GM23338 (cell line): Measurements from ENCODE around the gene TRUB2. TPM values are rescaled to one million over a fixed set of nuclear protein-coding genes. Genes with fewer than 3 reads are reported as not detected.
A peak's percentile ranks its signal among the peaks of the same experiment; 100 is the strongest.

ENCODE experiments used
- ATAC-seq: fragments of 200-7000 bp; cut with Tn5 transposase; 3 replicates; pipeline ENCODE4 v1.9.1; 2020
- DNase-seq: peaks from one replicate; pipeline ENCODE4 v3.0.0-alpha.2; 2015; ENCODE audit warnings: low spot score
- H2AFZ ChIP-seq: fragments of 200-600 bp; sonication (generic); 2 replicates; pipeline ENCODE4 v1.8.0; 2016; ENCODE audit warnings: antibody characterized with exemption, mild to moderate bottlenecking, moderate library complexity
- H3F3A ChIP-seq: fragments of 200-600 bp; sonication (generic); replicated peaks from 2 replicates; pipeline ENCODE4 v1.8.0; 2017; ENCODE audit warnings: antibody characterized with exemption, mixed run types, low read depth
- H3K27ac ChIP-seq: fragments of 200-600 bp; sonication (generic); 2 replicates; pipeline ENCODE4 v1.6.1; 2016; ENCODE audit warnings: low read depth
- H3K27me3 ChIP-seq: fragments of 200-600 bp; sonication (generic); 2 replicates; pipeline ENCODE4 v1.8.0; 2016; ENCODE audit warnings: mild to moderate bottlenecking, mixed run types, moderate library complexity; ENCODE audit not compliant: insufficient read depth
- H3K36me3 ChIP-seq: fragments of 200-600 bp; sonication (generic); 2 replicates; pipeline ENCODE4 v1.8.0; 2016; ENCODE audit warnings: mild to moderate bottlenecking; ENCODE audit not compliant: insufficient read depth
- H3K4me1 ChIP-seq: fragments of 200-600 bp; sonication (generic); 2 replicates; pipeline ENCODE4 v1.8.0; 2016; ENCODE audit warnings: mild to moderate bottlenecking, moderate library complexity; ENCODE audit not compliant: insufficient read depth
- H3K4me2 ChIP-seq: fragments of 200-600 bp; sonication (generic); 2 replicates; pipeline ENCODE4 v1.7.1; 2017; ENCODE audit warnings: mixed run types
- H3K4me3 ChIP-seq: fragments of 200-600 bp; sonication (generic); 2 replicates; pipeline ENCODE4 v1.6.1; 2016; ENCODE audit warnings: mixed run types
- H3K79me2 ChIP-seq: fragments of 200-600 bp; sonication (generic); replicated peaks from 2 replicates; pipeline ENCODE4 v1.8.0; 2017; ENCODE audit warnings: mild to moderate bottlenecking; ENCODE audit not compliant: insufficient read depth
- H3K9me2 ChIP-seq: fragments of 200-600 bp; sonication (generic); 2 replicates; pipeline ENCODE4 v1.8.0; 2017; ENCODE audit not compliant: insufficient read depth
- H4K20me1 ChIP-seq: fragments of 200-600 bp; sonication (generic); replicated peaks from 2 replicates; pipeline ENCODE4 v1.8.0; 2017; ENCODE audit warnings: mild to moderate bottlenecking; ENCODE audit not compliant: insufficient read depth
- H3K27ac Mint-ChIP-seq: 2 replicates; pipeline ENCODE4 v1.8.0; 2020; ENCODE audit warnings: inconsistent platforms, mild to moderate bottlenecking, moderate library complexity, mixed read lengths
- H3K27me3 Mint-ChIP-seq: 3 replicates; pipeline ENCODE4 v1.8.0; 2022; ENCODE audit warnings: low read depth, mild to moderate bottlenecking, moderate library complexity, mixed read lengths, inconsistent platforms; ENCODE audit not compliant: insufficient read depth, poor library complexity
- H3K36me3 Mint-ChIP-seq: 3 replicates; pipeline ENCODE4 v1.8.0; 2021; ENCODE audit warnings: low read depth, mild to moderate bottlenecking, inconsistent platforms, moderate library complexity, mixed read lengths
- H3K4me1 Mint-ChIP-seq: 3 replicates; pipeline ENCODE4 v1.8.0; 2020; ENCODE audit warnings: mild to moderate bottlenecking, inconsistent platforms, mixed read lengths
- H3K4me3 Mint-ChIP-seq: 3 replicates; pipeline ENCODE4 v1.8.0; 2021; ENCODE audit warnings: moderate library complexity, mild to moderate bottlenecking, inconsistent platforms, mixed read lengths
- H3K9me3 Mint-ChIP-seq: 3 replicates; pipeline ENCODE4 v1.8.0; 2020; ENCODE audit warnings: moderate library complexity, mild to moderate bottlenecking, inconsistent platforms, mixed read lengths
- CREB1 ChIP-seq: fragments of 250-450 bp; sonication (Bioruptor Pico); IDR thresholded peaks from 2 replicates; pipeline ENCODE4 v1.5.0; 2020; ENCODE audit warnings: low read depth, mild to moderate bottlenecking, moderate library complexity
- EZH2 ChIP-seq: fragments of 200-600 bp; sonication (generic); IDR thresholded peaks from one replicate; pipeline ENCODE4 v1.8.0; 2017; ENCODE audit warnings: antibody characterized with exemption, mild to moderate bottlenecking, low read depth; ENCODE audit not compliant: unreplicated experiment
- EZH2phosphoT487 ChIP-seq: fragments of 200-600 bp; sonication (generic); IDR thresholded peaks from one replicate; pipeline ENCODE4 v1.8.1; 2018; ENCODE audit warnings: antibody characterized with exemption; ENCODE audit not compliant: unreplicated experiment
- JUNB ChIP-seq: IDR thresholded peaks from one replicate; pipeline ENCODE4 v1.6.1; 2016; ENCODE audit warnings: antibody characterized with exemption; ENCODE audit not compliant: unreplicated experiment
- POLR2AphosphoS5 ChIP-seq: IDR thresholded peaks from 2 replicates; pipeline ENCODE4 v1.6.1; 2016; ENCODE audit warnings: antibody characterized with exemption, low read depth
- STAT1 ChIP-seq: IDR thresholded peaks from one replicate; pipeline ENCODE4 v1.6.1; 2016; ENCODE audit warnings: antibody characterized with exemption; ENCODE audit not compliant: unreplicated experiment
- ZNF114 ChIP-seq: fragments of 250-450 bp; sonication (Bioruptor Pico); IDR thresholded peaks from 2 replicates; pipeline ENCODE4 v1.5.0; 2020; ENCODE audit warnings: mild to moderate bottlenecking, moderate library complexity
- ZNF331 ChIP-seq: fragments of 250-450 bp; sonication (Bioruptor Pico); IDR thresholded peaks from 2 replicates; pipeline ENCODE4 v1.5.0; 2020; ENCODE audit warnings: low read depth, mild to moderate bottlenecking, moderate library complexity
- polyA plus RNA-seq: library from polyadenylated mRNA; unstranded; fragments of >200 nt; fragmentation: Nextera tagmentation; extraction: Ambion mirVana; gene quantifications from 2 replicates; pipeline ENCODE4 v1.2.1, GENCODE V29; 2016
- total RNA-seq: library from RNA; depleted of rRNA; stranded (reverse); fragments of >200 nt; shearing (Covaris generic); gene quantifications from 2 replicates; pipeline ENCODE4 v1.2.3, GENCODE V29; 2014
- TF ChIP-seq, protein P1 (sequence below): IDR thresholded peaks from 2 replicates; pipeline ENCODE4 v1.6.1; 2016; ENCODE audit warnings: antibody characterized with exemption
- TF ChIP-seq, protein P2 (sequence below): IDR thresholded peaks from one replicate; pipeline ENCODE4 v1.6.1; 2018; ENCODE audit warnings: antibody characterized with exemption; ENCODE audit not compliant: unreplicated experiment
- TF ChIP-seq, protein P3 (sequence below), 2 experiments: fragments of 200-600 bp in 1 of 2; sonication (generic) in 1 of 2; conservative IDR thresholded peaks; 2 replicates each; pipeline versions ENCODE4 v1.5.1 to v1.6.1; 2016 to 2017; ENCODE audit warnings: antibody characterized with exemption in 2 of 2, low read depth in 2 of 2, mild to moderate bottlenecking in 2 of 2, moderate library complexity in 1 of 2

Gene TRUB2
- total and polyA plus RNA-seq, 2 experiments from 2014 or later: 15.4 to 31.4 TPM

DNA sequence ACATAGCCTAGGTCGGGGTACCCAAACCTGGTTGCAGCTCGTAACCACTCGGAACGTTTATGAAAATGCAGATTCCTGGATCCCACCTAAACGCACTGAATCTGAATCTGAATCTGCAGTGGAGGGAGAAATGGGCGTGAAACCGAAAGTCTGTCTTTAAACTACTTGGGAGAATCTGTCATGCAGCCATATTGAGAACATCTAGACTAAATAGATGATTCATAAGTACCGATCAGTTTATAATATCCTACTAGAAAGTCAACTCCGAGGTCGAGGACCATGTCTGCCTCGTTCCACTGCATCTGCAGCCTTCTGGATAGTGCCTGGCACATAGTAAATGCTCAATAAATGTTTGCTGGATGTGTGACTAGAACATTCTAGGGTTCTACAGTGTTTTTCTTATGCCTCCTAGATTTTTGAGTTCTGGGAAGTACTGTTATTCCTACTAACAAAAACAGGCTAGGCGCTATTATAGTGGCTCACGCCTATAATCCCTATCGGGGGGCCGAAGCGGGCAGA is 1.0 kb upstream of the TRUB2 start (continued):
- TF ChIP-seq, protein P1, sequence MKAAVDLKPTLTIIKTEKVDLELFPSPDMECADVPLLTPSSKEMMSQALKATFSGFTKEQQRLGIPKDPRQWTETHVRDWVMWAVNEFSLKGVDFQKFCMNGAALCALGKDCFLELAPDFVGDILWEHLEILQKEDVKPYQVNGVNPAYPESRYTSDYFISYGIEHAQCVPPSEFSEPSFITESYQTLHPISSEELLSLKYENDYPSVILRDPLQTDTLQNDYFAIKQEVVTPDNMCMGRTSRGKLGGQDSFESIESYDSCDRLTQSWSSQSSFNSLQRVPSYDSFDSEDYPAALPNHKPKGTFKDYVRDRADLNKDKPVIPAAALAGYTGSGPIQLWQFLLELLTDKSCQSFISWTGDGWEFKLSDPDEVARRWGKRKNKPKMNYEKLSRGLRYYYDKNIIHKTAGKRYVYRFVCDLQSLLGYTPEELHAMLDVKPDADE: no peak
- TF ChIP-seq POLR2AphosphoS5 (no peak), ZNF331 (CRISPR knock-in tag) (no peak), EZH2 (no peak), JUNB (no peak)
- TF ChIP-seq, protein P2, sequence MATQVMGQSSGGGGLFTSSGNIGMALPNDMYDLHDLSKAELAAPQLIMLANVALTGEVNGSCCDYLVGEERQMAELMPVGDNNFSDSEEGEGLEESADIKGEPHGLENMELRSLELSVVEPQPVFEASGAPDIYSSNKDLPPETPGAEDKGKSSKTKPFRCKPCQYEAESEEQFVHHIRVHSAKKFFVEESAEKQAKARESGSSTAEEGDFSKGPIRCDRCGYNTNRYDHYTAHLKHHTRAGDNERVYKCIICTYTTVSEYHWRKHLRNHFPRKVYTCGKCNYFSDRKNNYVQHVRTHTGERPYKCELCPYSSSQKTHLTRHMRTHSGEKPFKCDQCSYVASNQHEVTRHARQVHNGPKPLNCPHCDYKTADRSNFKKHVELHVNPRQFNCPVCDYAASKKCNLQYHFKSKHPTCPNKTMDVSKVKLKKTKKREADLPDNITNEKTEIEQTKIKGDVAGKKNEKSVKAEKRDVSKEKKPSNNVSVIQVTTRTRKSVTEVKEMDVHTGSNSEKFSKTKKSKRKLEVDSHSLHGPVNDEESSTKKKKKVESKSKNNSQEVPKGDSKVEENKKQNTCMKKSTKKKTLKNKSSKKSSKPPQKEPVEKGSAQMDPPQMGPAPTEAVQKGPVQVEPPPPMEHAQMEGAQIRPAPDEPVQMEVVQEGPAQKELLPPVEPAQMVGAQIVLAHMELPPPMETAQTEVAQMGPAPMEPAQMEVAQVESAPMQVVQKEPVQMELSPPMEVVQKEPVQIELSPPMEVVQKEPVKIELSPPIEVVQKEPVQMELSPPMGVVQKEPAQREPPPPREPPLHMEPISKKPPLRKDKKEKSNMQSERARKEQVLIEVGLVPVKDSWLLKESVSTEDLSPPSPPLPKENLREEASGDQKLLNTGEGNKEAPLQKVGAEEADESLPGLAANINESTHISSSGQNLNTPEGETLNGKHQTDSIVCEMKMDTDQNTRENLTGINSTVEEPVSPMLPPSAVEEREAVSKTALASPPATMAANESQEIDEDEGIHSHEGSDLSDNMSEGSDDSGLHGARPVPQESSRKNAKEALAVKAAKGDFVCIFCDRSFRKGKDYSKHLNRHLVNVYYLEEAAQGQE: no peak

DNA sequence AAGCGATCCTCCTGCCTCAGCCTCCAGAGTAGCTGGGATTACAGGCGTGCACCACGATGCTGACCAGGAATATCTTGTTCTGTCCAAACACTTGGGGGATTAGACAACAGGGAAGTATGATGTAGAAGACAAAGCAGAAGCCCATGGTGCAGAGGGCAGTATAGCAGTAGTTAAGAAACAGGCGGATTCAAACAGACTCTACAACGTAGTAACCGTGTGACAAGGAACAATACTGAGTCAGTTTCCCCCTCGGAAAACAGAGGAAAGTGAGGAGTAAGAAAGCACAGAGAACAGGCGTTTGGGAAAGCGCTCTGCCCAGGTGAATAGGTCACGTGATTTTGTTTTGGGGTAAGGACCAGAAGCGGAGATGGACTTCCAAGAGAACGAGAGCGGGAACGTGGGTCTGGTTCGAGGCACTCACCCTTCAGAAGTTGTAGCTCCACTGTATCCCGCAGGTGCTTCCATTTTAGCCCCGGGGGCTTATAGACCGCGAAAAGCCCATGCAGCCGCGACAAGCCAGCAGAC is 306 bp downstream of the TRUB2 start:
- Histone ChIP-seq H3K9me2 (no peaks in the 10 kb centered on the region), H3K4me1 (peaks cover 7% of the 10 kb centered on the region), H3K4me2 (peak overlapping the region; percentile 84), H4K20me1 (no peaks in the 10 kb centered on the region; the same call in none of the 2 replicates), H3K4me3 (peak overlapping the region; percentile 99), H3K36me3 (peaks cover 6% of the 10 kb centered on the region), H3F3A (peaks cover 5% of the 10 kb centered on the region; the same call in 1 of the 2 replicates), H3K27ac (peak overlapping the region; percentile 63; the same call in 1 of the 2 replicates), H3K27me3 (no peaks in the 10 kb centered on the region), H2AFZ (peak overlapping the region; percentile 66), H3K79me2 (peaks cover 18% of the 10 kb centered on the region)
- peaks cover 25% of the 10 kb centered on the region for H3K36me3 Mint-ChIP-seq
- H3K4me3 Mint-ChIP-seq: peak overlapping the region; percentile 94
- H3K9me3 Mint-ChIP-seq: no peaks in the 10 kb centered on the region
- DNase-seq (no peak), ATAC-seq (peak; percentile 25)
- peak overlapping the region; percentile 97 for H3K27ac Mint-ChIP-seq
- no peaks in the 10 kb centered on the region for H3K4me1 Mint-ChIP-seq
- peaks cover 11% of the 10 kb centered on the region for H3K27me3 Mint-ChIP-seq
- no peak for TF ChIP-seq EZH2phosphoT487
- TF ChIP-seq, protein P1: no peak
- TF ChIP-seq, protein P3, sequence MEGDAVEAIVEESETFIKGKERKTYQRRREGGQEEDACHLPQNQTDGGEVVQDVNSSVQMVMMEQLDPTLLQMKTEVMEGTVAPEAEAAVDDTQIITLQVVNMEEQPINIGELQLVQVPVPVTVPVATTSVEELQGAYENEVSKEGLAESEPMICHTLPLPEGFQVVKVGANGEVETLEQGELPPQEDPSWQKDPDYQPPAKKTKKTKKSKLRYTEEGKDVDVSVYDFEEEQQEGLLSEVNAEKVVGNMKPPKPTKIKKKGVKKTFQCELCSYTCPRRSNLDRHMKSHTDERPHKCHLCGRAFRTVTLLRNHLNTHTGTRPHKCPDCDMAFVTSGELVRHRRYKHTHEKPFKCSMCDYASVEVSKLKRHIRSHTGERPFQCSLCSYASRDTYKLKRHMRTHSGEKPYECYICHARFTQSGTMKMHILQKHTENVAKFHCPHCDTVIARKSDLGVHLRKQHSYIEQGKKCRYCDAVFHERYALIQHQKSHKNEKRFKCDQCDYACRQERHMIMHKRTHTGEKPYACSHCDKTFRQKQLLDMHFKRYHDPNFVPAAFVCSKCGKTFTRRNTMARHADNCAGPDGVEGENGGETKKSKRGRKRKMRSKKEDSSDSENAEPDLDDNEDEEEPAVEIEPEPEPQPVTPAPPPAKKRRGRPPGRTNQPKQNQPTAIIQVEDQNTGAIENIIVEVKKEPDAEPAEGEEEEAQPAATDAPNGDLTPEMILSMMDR (conservative IDR thresholded peaks at IDR 0.05; ENCODE audit: low read depth in 2 of 2): no peak
- TF ChIP-seq CREB1 (CRISPR knock-in tag): no peak
- no peak for TF ChIP-seq EZH2
- TF ChIP-seq, protein P2: no peak
- TF ChIP-seq ZNF114 (CRISPR knock-in tag): no peak
- TF ChIP-seq ZNF331 (CRISPR knock-in tag): no peak
- TF ChIP-seq POLR2AphosphoS5: no peak
- no peak for TF ChIP-seq STAT1
